Caco-2 (cell line): ENCODE measurements around the gene USP40. TPM values are rescaled to one million over a fixed set of nuclear protein-coding genes. Genes with fewer than 3 reads are reported as not detected.

Source experiments
- BruUV-seq: library from RNA; stranded (reverse); fragments of 400-500 nt; replicated peaks from 2 replicates; lab custom pipeline; 2021; lab: Mats Ljungman, UMichigan
- CTCF ChIA-PET: fragments of 300-600 bp; sonication (Branson Sonifier 250); formaldehyde crosslinking; loops from one replicate; lab custom pipeline; 2022; ENCODE audit warnings: antibody characterized with exemption; lab: Charles Lee
- POLR2A ChIA-PET: fragments of 300-600 bp; sonication (Branson Sonifier 250); formaldehyde crosslinking; loops from one replicate; lab custom pipeline; 2022; ENCODE audit warnings: antibody characterized with exemption; lab: Charles Lee
- DNase-seq, 2 experiments: peaks; one replicate each; pipeline versions ENCODE4 v3.0.0 to v3.0.0-alpha.2; 2020 to 2022
- H3K27me3 ChIP-seq: replicated peaks from 2 replicates; pipeline ENCODE4 v1.6.0; 2011; ENCODE audit warnings: low read length; ENCODE audit not compliant: control insufficient read depth, insufficient read depth
- H3K36me3 ChIP-seq: 2 replicates; pipeline ENCODE4 v1.5.1; 2011; ENCODE audit warnings: low read length; ENCODE audit not compliant: control insufficient read depth, insufficient read depth
- H3K4me1 ChIP-seq: fragments of 250-450 bp; sonication (Bioruptor Pico); 2 replicates; pipeline ENCODE4 v1.5.1; 2020; ENCODE audit warnings: mild to moderate bottlenecking
- H3K4me3 ChIP-seq: 2 replicates; pipeline ENCODE4 v1.5.1; 2011; ENCODE audit warnings: low read depth, mild to moderate bottlenecking, control low read depth, low read length
- H3K9me3 ChIP-seq: fragments of 250-450 bp; sonication (Bioruptor Pico); 2 replicates; pipeline ENCODE4 v1.5.1; 2020; ENCODE audit warnings: mild to moderate bottlenecking, moderate library complexity
- H3K27ac Mint-ChIP-seq: one replicate; pipeline ENCODE4 v1.8.0; 2022; ENCODE audit warnings: mixed read lengths; ENCODE audit not compliant: unreplicated experiment
- H3K27me3 Mint-ChIP-seq: one replicate; pipeline ENCODE4 v1.8.0; 2022; ENCODE audit warnings: mixed read lengths; ENCODE audit not compliant: insufficient read depth, unreplicated experiment
- H3K36me3 Mint-ChIP-seq: one replicate; pipeline ENCODE4 v1.8.0; 2022; ENCODE audit warnings: mild to moderate bottlenecking, mixed read lengths; ENCODE audit not compliant: insufficient read depth, unreplicated experiment
- H3K4me1 Mint-ChIP-seq: one replicate; pipeline ENCODE4 v1.8.0; 2022; ENCODE audit warnings: low read depth, mixed read lengths; ENCODE audit not compliant: unreplicated experiment
- H3K4me3 Mint-ChIP-seq: one replicate; pipeline ENCODE4 v1.8.0; 2022; ENCODE audit warnings: mild to moderate bottlenecking, moderate library complexity, mixed read lengths; ENCODE audit not compliant: unreplicated experiment
- H3K9me3 Mint-ChIP-seq: one replicate; pipeline ENCODE4 v1.8.0; 2022; ENCODE audit warnings: mixed read lengths; ENCODE audit not compliant: unreplicated experiment
- intact Hi-C: fragments of 100-400 bp; cut with micrococcal nuclease; formaldehyde crosslinking; loops from one replicate; pipeline ENCODE4 v1.10.0; 2022; ENCODE audit not compliant: unreplicated experiment
- total RNA-seq: library from RNA; stranded (reverse); gene quantifications from 2 replicates; pipeline ENCODE4 v1.2.3, GENCODE V29; 2022
- TF ChIP-seq, protein P1 (sequence below), 2 experiments: fragments of 200-600 bp in 1 of 2; IDR thresholded peaks; 1 replicate in 1 of 2; 2 replicates in 1 of 2; pipeline versions ENCODE4 v1.5.1 to v1.8.0; 2011 to 2022; ENCODE audit warnings: antibody characterized with exemption in 1 of 2, control low read depth in 1 of 2, inconsistent platforms in 1 of 2, low read depth in 1 of 2, low read length in 1 of 2, mild to moderate bottlenecking in 1 of 2, moderate library complexity in 1 of 2; ENCODE audit not compliant: insufficient read depth in 1 of 2, severe bottlenecking in 1 of 2, unreplicated experiment in 1 of 2

The USP40 gene
- total RNA-seq, 1 experiment from 2014 or later, result 27.8 TPM

DNA sequence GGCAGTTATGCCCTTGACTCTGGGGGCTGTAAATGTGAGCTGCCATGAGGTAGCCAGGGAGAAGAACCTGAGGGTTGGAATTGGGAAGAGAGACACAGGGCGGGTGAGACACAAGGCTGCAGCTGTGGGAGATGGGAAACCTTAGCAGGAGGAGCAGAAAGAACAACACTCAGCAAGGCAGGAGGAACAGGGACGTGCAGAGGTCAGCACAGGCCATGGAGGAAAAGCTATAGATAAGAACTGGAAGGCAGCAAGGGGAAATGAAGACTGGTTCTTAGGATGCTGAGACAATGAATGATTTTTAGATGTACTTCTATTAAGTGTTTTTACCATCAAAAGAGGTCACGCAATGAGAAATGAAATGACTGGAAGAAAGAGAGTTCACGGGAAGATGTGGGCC, 80.2 kb downstream of the USP40 start:
- no peak overlapping the region for H3K4me3 ChIP-seq
- ChIA-PET CTCF (interaction anchor here (0.7 to 1.0 kb wide), 2 partner anchors 38 to 346 kb away, joined by 3 to 5 read pairs; no protein-coding TSS in a partner anchor), POLR2A (no interaction called here)
- H3K36me3 ChIP-seq, result no peaks in the 10 kb centered on the region
- Mint-ChIP-seq H3K27ac (peak overlapping the region; percentile 54), H3K4me1 (peaks cover 18% of the 10 kb centered on the region), H3K9me3 (no peaks in the 10 kb centered on the region), H3K27me3 (no peaks in the 10 kb centered on the region), H3K4me3 (peak overlapping the region; percentile 21), H3K36me3 (peaks cover 30% of the 10 kb centered on the region)
- H3K27me3 ChIP-seq, result no peaks in the 10 kb centered on the region
- no TSS peak for BruUV-seq
- intact Hi-C loops, result no loop called here
- H3K4me1 ChIP-seq, result peaks cover 38% of the 10 kb centered on the region
- no peak for DNase-seq
- H3K9me3 ChIP-seq, result no peaks in the 10 kb centered on the region
- TF ChIP-seq, protein P1, sequence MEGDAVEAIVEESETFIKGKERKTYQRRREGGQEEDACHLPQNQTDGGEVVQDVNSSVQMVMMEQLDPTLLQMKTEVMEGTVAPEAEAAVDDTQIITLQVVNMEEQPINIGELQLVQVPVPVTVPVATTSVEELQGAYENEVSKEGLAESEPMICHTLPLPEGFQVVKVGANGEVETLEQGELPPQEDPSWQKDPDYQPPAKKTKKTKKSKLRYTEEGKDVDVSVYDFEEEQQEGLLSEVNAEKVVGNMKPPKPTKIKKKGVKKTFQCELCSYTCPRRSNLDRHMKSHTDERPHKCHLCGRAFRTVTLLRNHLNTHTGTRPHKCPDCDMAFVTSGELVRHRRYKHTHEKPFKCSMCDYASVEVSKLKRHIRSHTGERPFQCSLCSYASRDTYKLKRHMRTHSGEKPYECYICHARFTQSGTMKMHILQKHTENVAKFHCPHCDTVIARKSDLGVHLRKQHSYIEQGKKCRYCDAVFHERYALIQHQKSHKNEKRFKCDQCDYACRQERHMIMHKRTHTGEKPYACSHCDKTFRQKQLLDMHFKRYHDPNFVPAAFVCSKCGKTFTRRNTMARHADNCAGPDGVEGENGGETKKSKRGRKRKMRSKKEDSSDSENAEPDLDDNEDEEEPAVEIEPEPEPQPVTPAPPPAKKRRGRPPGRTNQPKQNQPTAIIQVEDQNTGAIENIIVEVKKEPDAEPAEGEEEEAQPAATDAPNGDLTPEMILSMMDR (IDR thresholded peaks at IDR 0.05; ENCODE audit: insufficient read depth in 1 of 2, low read depth in 1 of 2, low read length in 1 of 2, severe bottlenecking in 1 of 2, unreplicated experiment in 1 of 2), result no peak

DNA sequence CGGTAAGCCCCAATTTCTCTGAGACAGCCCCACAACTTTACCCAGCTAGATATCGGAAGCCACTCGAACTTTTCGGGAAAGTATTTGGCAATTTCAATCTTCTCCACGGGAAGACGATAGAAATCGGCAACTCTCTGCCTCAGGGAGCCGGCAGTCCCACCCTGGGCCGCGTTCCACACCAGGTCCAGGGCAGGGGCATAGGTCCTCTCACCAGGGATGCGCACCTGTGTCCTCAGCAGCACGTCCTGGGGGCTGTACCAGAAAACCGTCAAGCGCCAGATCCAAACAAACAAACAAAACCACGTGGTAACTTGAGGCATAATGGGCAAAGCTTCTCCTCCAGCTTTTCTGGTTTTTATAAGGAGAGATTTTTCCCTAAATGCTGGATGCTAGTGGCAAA, 80.9 kb downstream of the USP40 start:
- no peaks in the 10 kb centered on the region for H3K9me3 ChIP-seq
- no peak overlapping the region for H3K4me3 Mint-ChIP-seq
- no TSS peak for BruUV-seq
- H3K4me3 ChIP-seq, result no peak overlapping the region
- peak overlapping the region; percentile 54 for H3K27ac Mint-ChIP-seq
- peaks cover 18% of the 10 kb centered on the region for H3K4me1 Mint-ChIP-seq
- TF ChIP-seq, protein P1 (IDR thresholded peaks at IDR 0.05; ENCODE audit: insufficient read depth in 1 of 2, low read depth in 1 of 2, low read length in 1 of 2, severe bottlenecking in 1 of 2, unreplicated experiment in 1 of 2), result no peak
- H3K4me1 ChIP-seq, result peaks cover 38% of the 10 kb centered on the region
- H3K36me3 ChIP-seq, result no peaks in the 10 kb centered on the region
- H3K9me3 Mint-ChIP-seq, result no peaks in the 10 kb centered on the region
- ChIA-PET CTCF (no interaction called here), POLR2A (no interaction called here)
- no peak for DNase-seq
- intact Hi-C loops, result no loop called here
- H3K27me3 ChIP-seq, result no peaks in the 10 kb centered on the region
- H3K27me3 Mint-ChIP-seq, result no peaks in the 10 kb centered on the region
- H3K36me3 Mint-ChIP-seq, result peaks cover 36% of the 10 kb centered on the region

DNA sequence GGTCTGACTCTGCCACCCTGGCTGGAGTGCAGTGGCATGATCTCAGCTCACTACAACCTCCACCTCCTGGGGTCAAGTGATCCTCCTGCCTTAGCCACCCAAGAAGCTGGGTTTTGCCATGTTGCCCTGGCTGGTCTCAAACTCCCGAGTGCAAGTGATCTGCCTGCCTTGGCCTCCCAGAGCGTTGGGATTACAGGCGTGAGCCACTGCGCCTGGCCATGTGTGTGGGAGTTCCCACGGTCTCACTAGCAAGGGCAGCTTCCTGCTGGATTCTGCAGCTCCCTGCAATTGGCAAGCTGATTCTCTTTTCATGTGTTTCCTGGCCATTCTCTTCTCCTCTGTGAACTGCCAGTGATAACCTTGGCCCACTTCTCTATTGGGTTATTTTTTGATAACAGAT, 84.0 kb downstream of the USP40 start:
- TF ChIP-seq, protein P1 (IDR thresholded peaks at IDR 0.05; ENCODE audit: insufficient read depth in 1 of 2, low read depth in 1 of 2, low read length in 1 of 2, severe bottlenecking in 1 of 2, unreplicated experiment in 1 of 2), result no peak

More for the DNA sequence above, 84.0 kb downstream of the USP40 start:
- intact Hi-C loops, result loop anchor here (5.0 kb wide), 1 partner anchor 350 kb away; no protein-coding TSS in a partner anchor
- Histone ChIP-seq H3K36me3 (no peaks in the 10 kb centered on the region), H3K4me1 (peaks cover 25% of the 10 kb centered on the region), H3K27me3 (no peaks in the 10 kb centered on the region), H3K9me3 (no peaks in the 10 kb centered on the region), H3K4me3 (no peak overlapping the region)
- H3K4me3 Mint-ChIP-seq, result no peak overlapping the region
- ChIA-PET CTCF (no interaction called here), POLR2A (no interaction called here)
- peaks cover 25% of the 10 kb centered on the region for H3K4me1 Mint-ChIP-seq
- BruUV-seq, result no TSS peak
- peaks cover 57% of the 10 kb centered on the region for H3K36me3 Mint-ChIP-seq
- H3K27ac Mint-ChIP-seq, result no peak overlapping the region
- no peaks in the 10 kb centered on the region for H3K27me3 Mint-ChIP-seq
- H3K9me3 Mint-ChIP-seq, result no peaks in the 10 kb centered on the region
- DNase-seq, result no peak
